H9 (cell line): ENCODE data around the gene ANKRD44. TPM values are rescaled to one million over a fixed set of nuclear protein-coding genes. Genes with fewer than 3 reads are reported as not detected.

Source experiments
- DNase-seq: peaks from one replicate; pipeline ENCODE4 v3.0.0-alpha.2; 2017
- H2AFZ ChIP-seq: one replicate; pipeline ENCODE4 v1.6.1; 2013; ENCODE audit warnings: mild to moderate bottlenecking, low read length, control low read depth, moderate library complexity
- H2AK5ac ChIP-seq: 2 replicates; pipeline ENCODE4 v1.6.1; 2013; ENCODE audit warnings: low read length, control low read depth, mixed read lengths; ENCODE audit not compliant: insufficient read length
- H2BK120ac ChIP-seq: one replicate; pipeline ENCODE4 v1.6.1; 2013; ENCODE audit warnings: low read depth, mild to moderate bottlenecking, low read length, control low read depth, inconsistent platforms; ENCODE audit not compliant: poor library complexity, severe bottlenecking
- H2BK12ac ChIP-seq: 2 replicates; pipeline ENCODE4 v1.6.1; 2013; ENCODE audit warnings: low read length, control low read depth, mixed read lengths, low read depth; ENCODE audit not compliant: insufficient read length
- H2BK15ac ChIP-seq: 2 replicates; pipeline ENCODE4 v1.6.1; 2013; ENCODE audit warnings: low read depth, low read length, control low read depth
- H2BK20ac ChIP-seq: one replicate; pipeline ENCODE4 v1.6.1; 2013; ENCODE audit warnings: low read depth, mild to moderate bottlenecking, low read length, control low read depth, inconsistent platforms; ENCODE audit not compliant: poor library complexity, severe bottlenecking
- H2BK5ac ChIP-seq: 2 replicates; pipeline ENCODE4 v1.6.1; 2013; ENCODE audit warnings: low read length, control low read depth, mixed read lengths; ENCODE audit not compliant: insufficient read length
- H3K14ac ChIP-seq: 2 replicates; pipeline ENCODE4 v1.6.1; 2013; ENCODE audit warnings: low read length, control low read depth; ENCODE audit not compliant: insufficient read depth
- H3K18ac ChIP-seq: 2 replicates; pipeline ENCODE4 v1.6.1; 2013; ENCODE audit warnings: low read depth, mild to moderate bottlenecking, mixed read lengths, low read length, control low read depth; ENCODE audit not compliant: insufficient read length
- H3K23ac ChIP-seq: 2 replicates; pipeline ENCODE4 v1.6.1; 2013; ENCODE audit warnings: low read length, control low read depth, mixed read lengths, low read depth; ENCODE audit not compliant: insufficient read length
- H3K23me2 ChIP-seq: 2 replicates; pipeline ENCODE4 v1.6.1; 2013; ENCODE audit warnings: low read depth, mild to moderate bottlenecking, mixed read lengths, low read length, control low read depth; ENCODE audit not compliant: insufficient read length, poor library complexity, severe bottlenecking
- H3K27ac ChIP-seq: 2 replicates; pipeline ENCODE4 v1.5.1; 2013; ENCODE audit warnings: low read length, control low read depth, mixed read lengths, low read depth; ENCODE audit not compliant: insufficient read length
- H3K27me3 ChIP-seq: 2 replicates; pipeline ENCODE4 v1.6.1; 2013; ENCODE audit warnings: low read length, control low read depth, inconsistent platforms; ENCODE audit not compliant: insufficient read depth
- H3K4ac ChIP-seq: 2 replicates; pipeline ENCODE4 v1.6.1; 2013; ENCODE audit warnings: low read depth, mild to moderate bottlenecking, control low read depth, inconsistent platforms, low read length, moderate library complexity
- H3K4me1 ChIP-seq: 2 replicates; pipeline ENCODE4 v1.6.1; 2013; ENCODE audit warnings: low read length, control low read depth, inconsistent platforms; ENCODE audit not compliant: insufficient read depth
- H3K4me2 ChIP-seq: 2 replicates; pipeline ENCODE4 v1.6.1; 2013; ENCODE audit warnings: low read length, control low read depth, mixed read lengths; ENCODE audit not compliant: insufficient read length, insufficient read depth
- H3K56ac ChIP-seq: 2 replicates; pipeline ENCODE4 v1.6.1; 2013; ENCODE audit warnings: low read depth, mild to moderate bottlenecking, mixed read lengths, low read length, control low read depth; ENCODE audit not compliant: insufficient read length
- H3K79me1 ChIP-seq: 2 replicates; pipeline ENCODE4 v1.6.1; 2013; ENCODE audit warnings: low read depth, mild to moderate bottlenecking, moderate library complexity, low read length, control low read depth, inconsistent platforms; ENCODE audit not compliant: insufficient read depth, poor library complexity, severe bottlenecking
- H3K79me2 ChIP-seq: 2 replicates; pipeline ENCODE4 v1.6.1; 2013; ENCODE audit warnings: low read length, control low read depth, inconsistent platforms; ENCODE audit not compliant: insufficient read depth
- H3K9ac ChIP-seq: 2 replicates; pipeline ENCODE4 v1.6.1; 2013; ENCODE audit warnings: low read length, control low read depth, mixed read lengths; ENCODE audit not compliant: insufficient read length; ENCODE audit errors: extremely low read depth
- H3K9me3 ChIP-seq: one replicate; pipeline ENCODE4 v1.6.1; 2013; ENCODE audit warnings: low read depth, low read length, inconsistent platforms; ENCODE audit not compliant: control insufficient read depth
- H3T11ph ChIP-seq: one replicate; pipeline ENCODE4 v1.6.1; 2013; ENCODE audit warnings: mild to moderate bottlenecking, low read length, control low read depth, inconsistent platforms
- H4K20me1 ChIP-seq: one replicate; pipeline ENCODE4 v1.6.1; 2013; ENCODE audit not compliant: control insufficient read depth, insufficient read length, insufficient read depth
- H4K5ac ChIP-seq: 2 replicates; pipeline ENCODE4 v1.6.1; 2013; ENCODE audit warnings: low read depth, mild to moderate bottlenecking, mixed read lengths, low read length, control low read depth; ENCODE audit not compliant: insufficient read length
- H4K8ac ChIP-seq: replicated peaks from 2 replicates; pipeline ENCODE4 v1.6.1; 2013; ENCODE audit warnings: low read length, control low read depth, mixed read lengths, low read depth; ENCODE audit not compliant: insufficient read length
- H4K91ac ChIP-seq: 2 replicates; pipeline ENCODE4 v1.6.1; 2013; ENCODE audit warnings: low read depth, mild to moderate bottlenecking, moderate library complexity, mixed read lengths, low read length, control low read depth; ENCODE audit not compliant: insufficient read length
- H3K27ac Mint-ChIP-seq, 3 experiments: 2 replicates in 2 of 3; 3 replicates in 1 of 3; pipeline ENCODE4 v1.8.0; 2020 to 2021; ENCODE audit warnings: mixed read lengths in 3 of 3, mild to moderate bottlenecking in 1 of 3, moderate library complexity in 1 of 3
- H3K27me3 Mint-ChIP-seq: 2 replicates; pipeline ENCODE4 v1.8.0; 2021; ENCODE audit warnings: low read depth, mild to moderate bottlenecking, moderate library complexity, mixed read lengths
- H3K36me3 Mint-ChIP-seq, 3 experiments: 2 replicates in 2 of 3; 3 replicates in 1 of 3; pipeline ENCODE4 v1.8.0; 2020 to 2021; ENCODE audit warnings: low read depth in 3 of 3, mixed read lengths in 3 of 3; ENCODE audit not compliant: insufficient read depth in 1 of 3
- H3K4me1 Mint-ChIP-seq, 2 experiments: 2 replicates each; pipeline ENCODE4 v1.8.0; 2020; ENCODE audit warnings: mixed read lengths in 2 of 2
- H3K4me3 Mint-ChIP-seq, 2 experiments: 2 replicates in 1 of 2; 3 replicates in 1 of 2; pipeline ENCODE4 v1.8.0; 2020 to 2021; ENCODE audit warnings: mild to moderate bottlenecking in 2 of 2, mixed read lengths in 2 of 2, moderate library complexity in 1 of 2
- H3K9me3 Mint-ChIP-seq, 2 experiments: 2 replicates in 1 of 2; 3 replicates in 1 of 2; pipeline ENCODE4 v1.8.0; 2020; ENCODE audit warnings: mild to moderate bottlenecking in 2 of 2, mixed read lengths in 2 of 2, moderate library complexity in 1 of 2
- CTCF ChIP-seq: fragments of 200-600 bp; sonication (generic); conservative IDR thresholded peaks from 3 replicates; pipeline ENCODE4 v1.8.0; 2021; ENCODE audit warnings: antibody characterized with exemption, mild to moderate bottlenecking
- WGBS: extraction: QIAGEN DNeasy Blood & Tissue Kit; methylation state at CpG from one replicate; pipeline ENCODE4 v1.1.7; 2013; ENCODE audit warnings: missing lambda C conversion rate, low lambda C conversion rate, mixed read lengths; ENCODE audit not compliant: insufficient read length; ENCODE audit errors: extremely low coverage; 5-methylcytosine and 5-hydroxymethylcytosine counted together
- total RNA-seq: library from RNA; stranded (reverse); gene quantifications from 2 replicates; pipeline ENCODE4 v1.2.1, GENCODE V29; 2021

Gene ANKRD44
- total RNA-seq, 1 experiment from 2014 or later = 1.9 TPM

GRCh38 chr2:197308996-197309690 is 1.4 kb downstream of the ANKRD44 start:
- Histone ChIP-seq H2BK120ac (no peak overlapping the region), H2AFZ (no peak overlapping the region), H3K4me1 (no peaks in the 10 kb centered on the region), H3K18ac (no peak overlapping the region), H2BK5ac (no peak overlapping the region), H3K56ac (no peak overlapping the region), H3K4ac (no peak overlapping the region), H2BK12ac (no peak overlapping the region), H4K20me1 (no peaks in the 10 kb centered on the region), H3K4me2 (peak overlapping the region; percentile 53), H3K27ac (no peak overlapping the region), H4K5ac (no peak overlapping the region), H4K91ac (no peak overlapping the region), H2AK5ac (no peak overlapping the region), H2BK20ac (no peak overlapping the region), H3K79me1 (no peaks in the 10 kb centered on the region), H4K8ac (no peak overlapping the region), H2BK15ac (no peak overlapping the region), H3K27me3 (peaks cover 8% of the 10 kb centered on the region; the same call in 1 of the 2 replicates), H3T11ph (no peak overlapping the region), H3K9ac (no peak overlapping the region), H3K79me2 (no peaks in the 10 kb centered on the region), H3K23me2 (peaks cover 11% of the 10 kb centered on the region), H3K23ac (no peak overlapping the region), H3K14ac (no peak overlapping the region), H3K9me3 (no peaks in the 10 kb centered on the region)
- Mint-ChIP-seq H3K27me3 (peaks cover 55% of the 10 kb centered on the region), H3K4me1 (peaks cover 10 to 11% of the 10 kb centered on the region in 2 experiments), H3K36me3 (no peaks in the 10 kb centered on the region), H3K27ac (no peak overlapping the region), H3K4me3 (peak overlapping the region; percentile 87 to 91; a peak in 4 of 5 replicates), H3K9me3 (no peaks in the 10 kb centered on the region)
- no peak for TF ChIP-seq CTCF
- WGBS = no CpG with 5 or more reads among the region's 8 CpGs
- DNase-seq = no peak
